SK-N-SH (cell line): ENCODE measurements around the gene GNS. TPM values are rescaled to one million over a fixed set of nuclear protein-coding genes. Genes with fewer than 3 reads are reported as not detected.

Source experiments
- CTCF ChIA-PET: fragments of 300-600, 350-600 bp; formaldehyde crosslinking; extraction: SDS; loops from one replicate; lab custom pipeline; 2021; lab: Yijun Ruan, JAX
- POLR2A ChIA-PET: fragments of 350-600 bp; sonication (Branson Sonifier 250); formaldehyde crosslinking; extraction: SDS; loops from one replicate; lab custom pipeline; 2020; ENCODE audit warnings: antibody characterized with exemption, inconsistent platforms; lab: Yijun Ruan, JAX
- DNase-seq: peaks from one replicate; pipeline ENCODE4 v3.0.0; 2012
- H2AFZ ChIP-seq: fragments of 200-600 bp; sonication (generic); 2 replicates; pipeline ENCODE4 v1.8.1; 2016; ENCODE audit warnings: antibody characterized with exemption, mild to moderate bottlenecking, low read depth
- H3F3A ChIP-seq: fragments of 200-600 bp; sonication (generic); replicated peaks from 2 replicates; pipeline ENCODE3; 2016; ENCODE audit warnings: antibody characterized with exemption, mild to moderate bottlenecking; ENCODE audit not compliant: insufficient read depth
- H3K27ac ChIP-seq, 2 experiments: fragments of 200-500 bp in 1 of 2; fragments of 200-600 bp in 1 of 2; sonication (Bioruptor generic) in 1 of 2; sonication (generic), shearing (Covaris generic) in 1 of 2; 2 replicates each; pipeline versions ENCODE4 v1.5.1 to v1.6.1; 2014 to 2016; ENCODE audit warnings: low read depth in 2 of 2, inconsistent platforms in 1 of 2, low read length in 1 of 2, mild to moderate bottlenecking in 1 of 2, mixed read lengths in 1 of 2
- H3K27me3 ChIP-seq: fragments of 200-600 bp; sonication (generic), shearing (Covaris generic); 2 replicates; pipeline ENCODE4 v1.6.1; 2016; ENCODE audit warnings: mixed run types; ENCODE audit not compliant: insufficient read depth
- H3K36me3 ChIP-seq, 2 experiments: fragments of 200-500 bp in 1 of 2; fragments of 200-600 bp in 1 of 2; sonication (Bioruptor generic) in 1 of 2; sonication (generic) in 1 of 2; replicated peaks in 1 of 2; 2 replicates each; pipeline versions ENCODE3 to v1.5.1; 2014 to 2016; ENCODE audit warnings: low read length in 1 of 2, mild to moderate bottlenecking in 1 of 2; ENCODE audit not compliant: insufficient read depth in 2 of 2, control insufficient read depth in 1 of 2
- H3K4me1 ChIP-seq, 2 experiments: fragments of 200-500 bp in 1 of 2; fragments of 200-600 bp in 1 of 2; sonication (Bioruptor generic) in 1 of 2; sonication (generic), shearing (Covaris generic) in 1 of 2; 2 replicates each; pipeline versions ENCODE4 v1.5.1 to v1.6.1; 2014 to 2016; ENCODE audit warnings: low read depth in 1 of 2, low read length in 1 of 2, mixed run types in 1 of 2; ENCODE audit not compliant: insufficient read depth in 2 of 2, control insufficient read depth in 1 of 2
- H3K4me2 ChIP-seq: fragments of 200-600 bp; sonication (generic), shearing (Covaris generic); 2 replicates; pipeline ENCODE4 v1.6.1; 2017; ENCODE audit warnings: mixed run types
- H3K4me3 ChIP-seq, 2 experiments: fragments of 200-500 bp in 1 of 2; fragments of 200-600 bp in 1 of 2; sonication (Bioruptor generic) in 1 of 2; sonication (generic), shearing (Covaris generic) in 1 of 2; 2 replicates each; pipeline versions ENCODE4 v1.5.1 to v1.8.1; 2014 to 2016; ENCODE audit warnings: low read depth in 2 of 2, inconsistent platforms in 1 of 2, low read length in 1 of 2, mild to moderate bottlenecking in 1 of 2, mixed read lengths in 1 of 2, moderate library complexity in 1 of 2
- H3K79me2 ChIP-seq: fragments of 200-600 bp; sonication (generic); 2 replicates; pipeline ENCODE4 v1.8.1; 2017; ENCODE audit warnings: mild to moderate bottlenecking; ENCODE audit not compliant: insufficient read depth
- H3K9ac ChIP-seq: fragments of 200-600 bp; sonication (generic); 2 replicates; pipeline ENCODE4 v1.6.1; 2017; ENCODE audit warnings: mixed run types
- H3K9me2 ChIP-seq: fragments of 200-600 bp; sonication (generic); 2 replicates; pipeline ENCODE4 v1.6.1; 2017; ENCODE audit warnings: mixed run types
- H3K9me3 ChIP-seq: fragments of 200-600 bp; sonication (generic); 2 replicates; pipeline ENCODE4 v1.6.1; 2017; ENCODE audit warnings: mixed run types, mild to moderate bottlenecking, moderate library complexity
- H4K20me1 ChIP-seq: fragments of 200-600 bp; sonication (generic); 2 replicates; pipeline ENCODE4 v1.6.1; 2017; ENCODE audit warnings: mild to moderate bottlenecking, mixed run types; ENCODE audit not compliant: insufficient read depth
- CHD2 ChIP-seq: fragments of 150-350 bp; IDR thresholded peaks from 2 replicates; pipeline ENCODE4 v1.6.1; 2018; ENCODE audit warnings: low read length; ENCODE audit not compliant: partially characterized antibody
- FOSL2 ChIP-seq: IDR thresholded peaks from 2 replicates; pipeline ENCODE4 v1.4.0; 2012; ENCODE audit warnings: low read depth, mild to moderate bottlenecking, moderate library complexity, borderline replicate concordance
- FOXM1 ChIP-seq: IDR thresholded peaks from 2 replicates; pipeline ENCODE4 v1.4.0; 2012; ENCODE audit warnings: low read depth, mild to moderate bottlenecking
- GABPA ChIP-seq: IDR thresholded peaks from 2 replicates; pipeline ENCODE4 v1.4.0; 2012; ENCODE audit warnings: low read depth, mild to moderate bottlenecking
- MXI1 ChIP-seq: IDR thresholded peaks from 2 replicates; pipeline ENCODE4 v1.6.1; 2012; ENCODE audit warnings: mild to moderate bottlenecking, low read depth, low read length, improper control_type of control experiment
- NFIC ChIP-seq: IDR thresholded peaks from 2 replicates; pipeline ENCODE4 v1.4.0; 2012; ENCODE audit warnings: borderline replicate concordance
- RAD21 ChIP-seq: IDR thresholded peaks from 2 replicates; pipeline ENCODE4 v1.6.1; 2012; ENCODE audit warnings: mild to moderate bottlenecking, low read length
- RCOR1 ChIP-seq: fragments of 150-350 bp; IDR thresholded peaks from 2 replicates; pipeline ENCODE4 v1.6.1; 2017; ENCODE audit warnings: antibody characterized with exemption, low read length
- RFX5 ChIP-seq: IDR thresholded peaks from 2 replicates; pipeline ENCODE4 v1.6.1; 2012; ENCODE audit warnings: mild to moderate bottlenecking, improper control_type of control experiment, low read length
- SIN3A ChIP-seq: IDR thresholded peaks from 2 replicates; pipeline ENCODE4 v1.6.1; 2012; ENCODE audit warnings: low read depth, mild to moderate bottlenecking, low read length, moderate library complexity, borderline replicate concordance
- TAF1 ChIP-seq: IDR thresholded peaks from 2 replicates; pipeline ENCODE4 v1.6.1; 2012; ENCODE audit warnings: low read depth, mild to moderate bottlenecking, low read length, moderate library complexity, borderline replicate concordance
- TCF12 ChIP-seq: IDR thresholded peaks from 2 replicates; pipeline ENCODE4 v1.4.0; 2012
- TEAD4 ChIP-seq: IDR thresholded peaks from 2 replicates; pipeline ENCODE4 v1.4.0; 2012; ENCODE audit warnings: mild to moderate bottlenecking, borderline replicate concordance; ENCODE audit not compliant: insufficient read depth
- WGBS: methylation state at CpG from one replicate; pipeline ENCODE4 v1.1.6; 2017; ENCODE audit warnings: low lambda C conversion rate; 5-methylcytosine and 5-hydroxymethylcytosine counted together
- polyA plus RNA-seq, 3 experiments: library from polyadenylated mRNA; depleted of rRNA; stranded (reverse); fragments of >200 nt; gene quantifications; 2 replicates each; pipeline ENCODE4 v1.2.3, GENCODE V29; 2012
- TF ChIP-seq, protein P1 (sequence below): IDR thresholded peaks from 2 replicates; pipeline ENCODE4 v1.4.0; 2012; ENCODE audit warnings: low read depth, borderline replicate concordance
- TF ChIP-seq, protein P2 (sequence below): IDR thresholded peaks from 2 replicates; pipeline ENCODE4; 2012

The GNS gene
- polyA plus RNA-seq, 1 of the 3 experiments (the other 2 are of a cell fraction) = 74.8 TPM

DNA sequence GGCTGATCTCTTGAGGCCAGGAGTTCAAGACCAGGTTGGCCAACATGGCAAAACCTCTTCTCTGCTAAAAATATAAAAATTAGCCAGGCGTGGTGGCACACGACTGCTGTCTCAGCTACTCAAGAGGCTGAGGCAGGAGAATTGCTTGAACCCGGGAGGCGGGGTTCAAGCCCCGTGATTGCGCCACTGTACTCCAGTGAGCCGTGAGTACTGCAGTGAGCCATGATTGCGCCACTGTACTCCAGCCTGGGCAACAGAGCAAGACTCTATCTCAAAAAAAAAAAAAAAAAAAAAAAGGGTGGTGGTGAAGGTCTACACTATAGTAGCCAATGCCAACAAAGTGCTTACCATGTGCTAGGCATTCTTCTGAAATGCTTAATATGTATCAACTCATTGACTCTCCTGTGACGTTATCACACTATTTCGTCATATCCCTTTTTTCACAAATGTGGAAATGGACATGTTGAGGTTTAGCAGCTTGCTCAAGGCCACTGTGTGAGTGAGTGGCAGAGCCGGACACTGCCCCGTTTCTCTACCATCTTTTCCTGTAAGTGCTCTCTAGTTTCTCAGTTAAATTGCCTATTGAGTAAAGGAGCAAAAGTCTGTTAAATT, 59.6 kb downstream of the GNS start:
- Histone ChIP-seq H2AFZ (no peak overlapping the region), H3K9ac (no peak overlapping the region), H3K4me1 (peaks cover 0 to 11% of the 10 kb centered on the region in 2 experiments; a peak in 2 of 4 replicates), H3K27ac (no peak overlapping the region), H3K36me3 (peaks cover 7 to 14% of the 10 kb centered on the region in 2 experiments), H4K20me1 (no peaks in the 10 kb centered on the region), H3K4me3 (no peak overlapping the region), H3K9me3 (no peaks in the 10 kb centered on the region), H3K27me3 (no peaks in the 10 kb centered on the region), H3K4me2 (no peak overlapping the region), H3K9me2 (no peaks in the 10 kb centered on the region), H3F3A (peaks cover 9% of the 10 kb centered on the region), H3K79me2 (no peaks in the 10 kb centered on the region)
- TF ChIP-seq CHD2 (no peak), FOSL2 (no peak), RCOR1 (no peak), SIN3A (no peak), RAD21 (no peak), TAF1 (no peak), MXI1 (no peak), GABPA (no peak), NFIC (no peak), RFX5 (no peak), FOXM1 (no peak), TEAD4 (no peak), TCF12 (no peak)
- TF ChIP-seq, protein P1, sequence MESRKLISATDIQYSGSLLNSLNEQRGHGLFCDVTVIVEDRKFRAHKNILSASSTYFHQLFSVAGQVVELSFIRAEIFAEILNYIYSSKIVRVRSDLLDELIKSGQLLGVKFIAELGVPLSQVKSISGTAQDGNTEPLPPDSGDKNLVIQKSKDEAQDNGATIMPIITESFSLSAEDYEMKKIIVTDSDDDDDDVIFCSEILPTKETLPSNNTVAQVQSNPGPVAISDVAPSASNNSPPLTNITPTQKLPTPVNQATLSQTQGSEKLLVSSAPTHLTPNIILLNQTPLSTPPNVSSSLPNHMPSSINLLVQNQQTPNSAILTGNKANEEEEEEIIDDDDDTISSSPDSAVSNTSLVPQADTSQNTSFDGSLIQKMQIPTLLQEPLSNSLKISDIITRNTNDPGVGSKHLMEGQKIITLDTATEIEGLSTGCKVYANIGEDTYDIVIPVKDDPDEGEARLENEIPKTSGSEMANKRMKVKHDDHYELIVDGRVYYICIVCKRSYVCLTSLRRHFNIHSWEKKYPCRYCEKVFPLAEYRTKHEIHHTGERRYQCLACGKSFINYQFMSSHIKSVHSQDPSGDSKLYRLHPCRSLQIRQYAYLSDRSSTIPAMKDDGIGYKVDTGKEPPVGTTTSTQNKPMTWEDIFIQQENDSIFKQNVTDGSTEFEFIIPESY = no peak
- TF ChIP-seq, protein P2, sequence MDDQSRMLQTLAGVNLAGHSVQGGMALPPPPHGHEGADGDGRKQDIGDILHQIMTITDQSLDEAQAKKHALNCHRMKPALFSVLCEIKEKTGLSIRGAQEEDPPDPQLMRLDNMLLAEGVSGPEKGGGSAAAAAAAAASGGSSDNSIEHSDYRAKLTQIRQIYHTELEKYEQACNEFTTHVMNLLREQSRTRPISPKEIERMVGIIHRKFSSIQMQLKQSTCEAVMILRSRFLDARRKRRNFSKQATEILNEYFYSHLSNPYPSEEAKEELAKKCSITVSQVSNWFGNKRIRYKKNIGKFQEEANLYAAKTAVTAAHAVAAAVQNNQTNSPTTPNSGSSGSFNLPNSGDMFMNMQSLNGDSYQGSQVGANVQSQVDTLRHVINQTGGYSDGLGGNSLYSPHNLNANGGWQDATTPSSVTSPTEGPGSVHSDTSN = no peak
- ChIA-PET CTCF (interaction anchor here (3.4 kb wide), 1 partner anchor 150 kb away, joined by 27 read pairs; no protein-coding TSS in a partner anchor), POLR2A (no interaction called here)
- DNase-seq = no peak
- 99% methylated on average over 12 of the region's 12 CpGs for WGBS
